8988T (cell line): ENCODE results near the gene RNU5B-1.
"Not testable (repeated sequence)": the region's sequence is repeated elsewhere in the genome, so short reads cannot be mapped to it uniquely, and the experiment has no call there.

ENCODE experiments used
- DNase-seq: peaks from one replicate; pipeline ENCODE4 v3.0.0; 2011

The RNU5B-1 gene

DNA sequence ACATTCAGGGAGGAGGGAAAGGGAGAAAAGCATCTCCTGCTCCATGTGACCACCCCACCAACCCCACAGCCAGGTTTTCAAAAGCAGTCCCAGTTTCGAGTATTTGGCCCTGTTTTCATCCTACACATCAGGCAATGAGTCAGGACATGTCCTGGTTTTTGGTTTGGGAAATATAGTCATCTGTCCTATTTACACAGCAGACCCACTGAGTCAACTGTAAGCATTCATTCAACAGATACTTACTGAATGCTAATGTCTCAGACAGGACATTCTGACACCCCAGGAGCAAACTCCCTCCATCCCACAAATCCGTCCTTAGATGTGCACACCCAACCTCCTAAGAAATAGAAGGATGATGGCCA lies 40.4 kb downstream of the RNU5B-1 start:
- no peak for DNase-seq

GRCh38 chr15:65346856-65347598 lies 42.5 kb downstream of the RNU5B-1 start:
- no peak for DNase-seq

- not testable (repeated sequence) for DNase-seq
Observed at GRCh38 chr15:65347756-65348155, 43.3 kb downstream of the RNU5B-1 start.

DNA sequence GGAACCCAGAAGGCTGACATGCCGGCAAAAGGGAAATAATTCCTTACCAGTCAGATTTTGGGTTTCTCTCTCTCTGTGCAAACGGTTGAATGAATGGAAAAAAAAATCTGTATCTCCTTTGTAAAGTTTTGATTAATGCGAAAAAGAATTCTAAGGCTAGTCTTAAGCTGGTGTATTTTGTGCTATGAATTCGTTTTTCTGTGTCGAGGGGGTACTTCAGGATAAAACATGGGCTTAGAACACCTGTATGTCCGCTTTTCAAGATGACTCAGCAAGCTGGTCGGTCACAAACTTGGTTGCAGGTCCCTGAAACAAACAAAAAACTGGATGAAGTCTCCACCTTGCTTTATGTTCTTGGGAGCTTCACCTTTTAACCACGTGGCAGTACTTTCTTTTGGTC lies 44.9 kb downstream of the RNU5B-1 start:
- DNase-seq, result no peak

DNA sequence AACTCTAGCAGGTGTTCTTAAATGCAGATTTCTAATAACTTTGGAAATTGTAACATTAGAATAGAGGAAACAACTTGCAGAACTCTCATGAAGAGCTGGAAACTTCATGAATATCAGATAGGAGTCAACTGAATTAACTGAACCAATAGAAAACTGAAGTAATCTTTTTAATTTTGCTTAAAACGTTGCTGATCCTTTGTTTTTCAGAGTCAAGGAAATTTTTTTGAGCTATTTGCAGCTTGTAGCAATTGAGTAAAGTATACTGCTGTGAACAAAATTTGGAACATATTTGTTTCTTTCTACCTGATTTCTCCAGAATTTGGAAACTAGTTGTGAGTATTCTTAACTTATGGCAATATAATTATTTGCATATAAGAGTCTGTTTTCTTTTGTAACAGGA lies 47.5 kb downstream of the RNU5B-1 start:
- not testable (repeated sequence) for DNase-seq
